ENCODE data around the gene SHBG.
"Not testable (repeated sequence)": the region's sequence is repeated elsewhere in the genome, so short reads cannot be mapped to it uniquely, and the experiment has no call there.

SHBG gene

GRCh38 chr17:7636163-7636562 lies 6.2 kb downstream of the SHBG start:
- H3K27me3 ChIP-seq (ENCODE audit: insufficient read depth, poor library complexity, severe bottlenecking) = no peaks in the 10 kb centered on the region
- no peak overlapping the region for H3K4me3 ChIP-seq (replicated peaks; ENCODE audit: insufficient read depth, low read length)
- no peak for DNase-seq (ENCODE audit: low read depth in 1 of 2, low spot score in 1 of 2)
- no peak for TF ChIP-seq POLR2AphosphoS5 (IDR thresholded peaks at IDR 0.05; ENCODE audit: low read depth)
- no peak overlapping the region for H3K27ac ChIP-seq (replicated peaks)

GRCh38 chr17:7640783-7641182 lies 10.8 kb downstream of the SHBG start:
- DNase-seq (ENCODE audit: low read depth in 1 of 2, low spot score in 1 of 2) = no peak
- no peak for TF ChIP-seq REST (IDR thresholded peaks at IDR 0.05; ENCODE audit: insufficient replicate concordance, low read depth)
- TF ChIP-seq, protein P1, sequence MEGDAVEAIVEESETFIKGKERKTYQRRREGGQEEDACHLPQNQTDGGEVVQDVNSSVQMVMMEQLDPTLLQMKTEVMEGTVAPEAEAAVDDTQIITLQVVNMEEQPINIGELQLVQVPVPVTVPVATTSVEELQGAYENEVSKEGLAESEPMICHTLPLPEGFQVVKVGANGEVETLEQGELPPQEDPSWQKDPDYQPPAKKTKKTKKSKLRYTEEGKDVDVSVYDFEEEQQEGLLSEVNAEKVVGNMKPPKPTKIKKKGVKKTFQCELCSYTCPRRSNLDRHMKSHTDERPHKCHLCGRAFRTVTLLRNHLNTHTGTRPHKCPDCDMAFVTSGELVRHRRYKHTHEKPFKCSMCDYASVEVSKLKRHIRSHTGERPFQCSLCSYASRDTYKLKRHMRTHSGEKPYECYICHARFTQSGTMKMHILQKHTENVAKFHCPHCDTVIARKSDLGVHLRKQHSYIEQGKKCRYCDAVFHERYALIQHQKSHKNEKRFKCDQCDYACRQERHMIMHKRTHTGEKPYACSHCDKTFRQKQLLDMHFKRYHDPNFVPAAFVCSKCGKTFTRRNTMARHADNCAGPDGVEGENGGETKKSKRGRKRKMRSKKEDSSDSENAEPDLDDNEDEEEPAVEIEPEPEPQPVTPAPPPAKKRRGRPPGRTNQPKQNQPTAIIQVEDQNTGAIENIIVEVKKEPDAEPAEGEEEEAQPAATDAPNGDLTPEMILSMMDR (IDR thresholded peaks at IDR 0.05; ENCODE audit: insufficient read depth, low read length) = no peak
- no peak for TF ChIP-seq POLR2AphosphoS5 (IDR thresholded peaks at IDR 0.05; ENCODE audit: low read depth)
- TF ChIP-seq GABPA (IDR thresholded peaks at IDR 0.05; ENCODE audit: low read depth) = no peak
- no peak for TF ChIP-seq SPI1 (IDR thresholded peaks at IDR 0.05; ENCODE audit: borderline replicate concordance, low read depth)
- H3K4me3 ChIP-seq (replicated peaks; ENCODE audit: insufficient read depth, low read length) = no peak overlapping the region
- no peaks in the 10 kb centered on the region for H3K27me3 ChIP-seq (ENCODE audit: insufficient read depth, poor library complexity, severe bottlenecking)
- H3K27ac ChIP-seq (replicated peaks) = no peak overlapping the region

- DNase-seq (ENCODE audit: low read depth in 1 of 2, low spot score in 1 of 2); H3K4me3 ChIP-seq (replicated peaks; ENCODE audit: insufficient read depth, low read length); H3K27ac ChIP-seq (replicated peaks); H3K27me3 ChIP-seq (ENCODE audit: insufficient read depth, poor library complexity, severe bottlenecking): not testable (repeated sequence)
Observed at GRCh38 chr17:7641635-7642034, 11.7 kb downstream of the SHBG start.

- no peak for DNase-seq (ENCODE audit: low read depth in 1 of 2, low spot score in 1 of 2)
- Histone ChIP-seq H3K4me3 (replicated peaks; ENCODE audit: insufficient read depth, low read length) (no peak overlapping the region), H3K27ac (replicated peaks) (no peak overlapping the region), H3K27me3 (ENCODE audit: insufficient read depth, poor library complexity, severe bottlenecking) (no peaks in the 10 kb centered on the region)
- TF ChIP-seq SPI1 (IDR thresholded peaks at IDR 0.05; ENCODE audit: borderline replicate concordance, low read depth) (no peak), REST (IDR thresholded peaks at IDR 0.05; ENCODE audit: insufficient replicate concordance, low read depth) (no peak)
Observed at GRCh38 chr17:7644775-7645174, 14.8 kb downstream of the SHBG start.

DNA sequence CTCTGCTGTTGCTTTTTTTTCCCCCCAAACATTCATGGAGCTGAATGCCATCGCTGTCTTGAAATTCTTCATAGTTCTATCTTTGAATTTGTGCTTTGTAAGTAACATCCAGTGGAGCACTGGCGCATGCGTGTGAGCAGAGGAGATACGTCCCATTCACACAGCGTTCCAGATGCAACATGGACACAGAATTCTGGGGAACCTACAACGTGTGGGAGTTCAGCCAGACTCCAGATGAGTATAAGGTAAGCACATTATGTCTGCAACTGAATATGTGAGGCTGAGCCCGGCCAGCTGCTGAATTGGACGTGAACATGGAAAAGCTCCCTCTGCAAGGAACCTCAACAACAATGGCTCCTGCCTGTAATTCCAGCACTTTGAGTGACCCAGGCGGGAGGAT lies 16.5 kb downstream of the SHBG start:
- DNase-seq (ENCODE audit: low read depth in 1 of 2, low spot score in 1 of 2) = no peak
- TF ChIP-seq REST (IDR thresholded peaks at IDR 0.05; ENCODE audit: insufficient replicate concordance, low read depth) (no peak), SPI1 (IDR thresholded peaks at IDR 0.05; ENCODE audit: borderline replicate concordance, low read depth) (no peak), GABPA (IDR thresholded peaks at IDR 0.05; ENCODE audit: low read depth) (no peak), POLR2AphosphoS5 (IDR thresholded peaks at IDR 0.05; ENCODE audit: low read depth) (no peak)
- TF ChIP-seq, protein P1 (IDR thresholded peaks at IDR 0.05; ENCODE audit: insufficient read depth, low read length) = no peak
- H3K27ac ChIP-seq (replicated peaks) = no peak overlapping the region
- no peaks in the 10 kb centered on the region for H3K27me3 ChIP-seq (ENCODE audit: insufficient read depth, poor library complexity, severe bottlenecking)
- no peak overlapping the region for H3K4me3 ChIP-seq (replicated peaks; ENCODE audit: insufficient read depth, low read length)
